CD4-positive, alpha-beta T cell (primary cell): ENCODE data around the gene PLCXD1. TPM values are rescaled to one million over a fixed set of nuclear protein-coding genes. Genes with fewer than 3 reads are reported as not detected.
A peak's percentile ranks its signal among the peaks of the same experiment; 100 is the strongest.
"Not testable (repeated sequence)": the region's sequence is repeated elsewhere in the genome, so short reads cannot be mapped to it uniquely, and the experiment has no call there.

Experiments
- ATAC-seq: fragments of 200-7000 bp; cut with Tn5 transposase; one replicate; pipeline ENCODE4 v1.10.0; 2022; ENCODE audit warnings: mild to moderate bottlenecking; ENCODE audit not compliant: poor library complexity
- CTCF ChIA-PET: fragments of 350-600 bp; sonication (Branson Sonifier 250); formaldehyde crosslinking; loops from one replicate; lab custom pipeline; 2021; ENCODE audit warnings: antibody characterized with exemption, inconsistent platforms; lab: Charles Lee
- POLR2A ChIA-PET: fragments of 350-600 bp; sonication (Branson Sonifier 250); formaldehyde crosslinking; loops from one replicate; lab custom pipeline; 2021; ENCODE audit warnings: antibody characterized with exemption, inconsistent platforms; lab: Charles Lee
- DNase-seq, 14 experiments: peaks; one replicate each; pipeline ENCODE4 v3.0.0-alpha.2; 2013 to 2020; ENCODE audit warnings: mixed read lengths in 2 of 14
- H3K27ac ChIP-seq, 2 donors: one replicate each; pipeline versions ENCODE4 v1.5.1 to v1.7.0; 2013; ENCODE audit warnings: low read length in 2 of 2, low read depth in 1 of 2, mild to moderate bottlenecking in 1 of 2
- H3K27me3 ChIP-seq, 2 experiments: 1 replicate in 1 of 2; 2 replicates in 1 of 2; pipeline versions ENCODE4 v1.6.1 to v1.7.0; 2013; ENCODE audit warnings: low read length in 2 of 2, control low read depth in 1 of 2, mild to moderate bottlenecking in 1 of 2, moderate library complexity in 1 of 2; ENCODE audit not compliant: insufficient read depth in 2 of 2, control insufficient read depth in 1 of 2
- H3K36me3 ChIP-seq: one replicate; pipeline ENCODE4 v1.6.1; 2013; ENCODE audit warnings: low read length, control low read depth; ENCODE audit not compliant: insufficient read depth
- H3K4me1 ChIP-seq: one replicate; pipeline ENCODE4 v1.6.1; 2013; ENCODE audit warnings: low read length, control low read depth; ENCODE audit not compliant: insufficient read depth
- H3K4me3 ChIP-seq: one replicate; pipeline ENCODE4 v1.5.1; 2013; ENCODE audit warnings: mild to moderate bottlenecking, low read length, moderate library complexity
- H3K9me3 ChIP-seq, 2 experiments: 1 replicate in 1 of 2; 2 replicates in 1 of 2; pipeline versions ENCODE4 v1.6.1 to v1.7.0; 2013; ENCODE audit warnings: low read length in 2 of 2, mild to moderate bottlenecking in 2 of 2, control low read depth in 1 of 2, moderate library complexity in 1 of 2; ENCODE audit not compliant: control insufficient read depth in 1 of 2, insufficient read depth in 1 of 2
- H3K27ac Mint-ChIP-seq: one replicate; pipeline ENCODE4 v1.8.0; 2020; ENCODE audit warnings: mixed read lengths
- H3K27me3 Mint-ChIP-seq: one replicate; pipeline ENCODE4 v1.8.0; 2021; ENCODE audit warnings: mixed read lengths
- H3K36me3 Mint-ChIP-seq: one replicate; pipeline ENCODE4 v1.8.0; 2021; ENCODE audit warnings: low read depth, mixed read lengths
- H3K4me1 Mint-ChIP-seq: one replicate; pipeline ENCODE4 v1.8.0; 2021; ENCODE audit warnings: low read depth, mixed read lengths
- H3K4me3 Mint-ChIP-seq: one replicate; pipeline ENCODE4 v1.8.0; 2020; ENCODE audit warnings: mild to moderate bottlenecking, mixed read lengths
- H3K9me3 Mint-ChIP-seq: one replicate; pipeline ENCODE4 v1.8.0; 2020; ENCODE audit warnings: mixed read lengths
- CTCF ChIP-seq: fragments of 200-600 bp; IDR thresholded peaks from one replicate; pipeline ENCODE4 v1.8.0; 2022; ENCODE audit warnings: antibody characterized with exemption, mild to moderate bottlenecking
- intact Hi-C, 2 experiments: fragments of 100-400 bp; cut with DNase I in 1 of 2; cut with micrococcal nuclease in 1 of 2; formaldehyde crosslinking; loops; one replicate each; pipeline versions ENCODE4 v1.15.1 to v1.9.0; 2023 to 2025; cut with DNase I, micrococcal nuclease
- total RNA-seq, 174 experiments: library from RNA in 2 of 174; stranded (reverse) in 2 of 174; gene quantifications; one replicate each; pipeline ENCODE4 v1.2.3 and lab custom pipeline; 2021 to 2026

Gene PLCXD1
- total RNA-seq, 2 experiments from 2014 or later, result 33.0 to 35.8 TPM

GRCh38 chrX:275967-276580, 5.1 kb upstream of the PLCXD1 start:
- no peaks in the 10 kb centered on the region for H3K27me3 Mint-ChIP-seq
- H3K9me3 Mint-ChIP-seq, result no peaks in the 10 kb centered on the region
- H3K27ac Mint-ChIP-seq, result no peak overlapping the region
- CTCF ChIA-PET, result no interaction called here
- intact Hi-C loops, result no loop called here
- H3K36me3 ChIP-seq, result no peaks in the 10 kb centered on the region
- POLR2A ChIA-PET, result no interaction called here
- peaks cover 29% of the 10 kb centered on the region for H3K4me1 ChIP-seq
- H3K27me3 ChIP-seq, result peaks cover 0 to 4% of the 10 kb centered on the region in 2 experiments
- no peaks in the 10 kb centered on the region for H3K36me3 Mint-ChIP-seq
- ATAC-seq (peak; percentile 59), DNase-seq (peak in 10 of 14 experiments; percentile 21 to 68 (median 48))
- peak overlapping the region; percentile 65 for H3K4me3 ChIP-seq
- no peak for TF ChIP-seq CTCF
- H3K4me1 Mint-ChIP-seq, result peaks cover 12% of the 10 kb centered on the region
- H3K27ac ChIP-seq, result no peak overlapping the region
- H3K9me3 ChIP-seq, result no peaks in the 10 kb centered on the region
- peak overlapping the region; percentile 83 for H3K4me3 Mint-ChIP-seq

GRCh38 chrX:276581-277201, 4.5 kb upstream of the PLCXD1 start:
- Mint-ChIP-seq H3K36me3 (no peaks in the 10 kb centered on the region), H3K4me1 (peaks cover 18% of the 10 kb centered on the region), H3K4me3 (peak overlapping the region; percentile 83), H3K9me3 (no peaks in the 10 kb centered on the region), H3K27me3 (no peaks in the 10 kb centered on the region), H3K27ac (no peak overlapping the region)
- ChIA-PET CTCF (no interaction called here), POLR2A (no interaction called here)
- Histone ChIP-seq H3K9me3 (no peaks in the 10 kb centered on the region), H3K27me3 (peaks cover 0 to 4% of the 10 kb centered on the region in 2 experiments), H3K27ac (no peak overlapping the region), H3K4me1 (peaks cover 32% of the 10 kb centered on the region), H3K4me3 (peak overlapping the region; percentile 65), H3K36me3 (no peaks in the 10 kb centered on the region)
- peak; percentile 41 for ATAC-seq
- TF ChIP-seq CTCF, result no peak
- DNase-seq, result peak in 4 of 14 experiments; percentile 17 to 56 (median 30)
- intact Hi-C loops, result no loop called here

GRCh38 chrX:279757-280604, 1.2 kb upstream of the PLCXD1 start:
- H3K9me3 Mint-ChIP-seq, POLR2A ChIA-PET, H3K36me3 Mint-ChIP-seq, H3K27me3 Mint-ChIP-seq, H3K27me3 ChIP-seq, H3K9me3 ChIP-seq, H3K27ac ChIP-seq, CTCF ChIA-PET, H3K36me3 ChIP-seq, H3K4me3 ChIP-seq, ATAC-seq: not testable (repeated sequence)
- peak in 1 of 14 experiments; percentile 9 for DNase-seq
- Mint-ChIP-seq H3K27ac (peak overlapping the region; percentile 10), H3K4me1 (peaks cover 23% of the 10 kb centered on the region), H3K4me3 (peak overlapping the region; percentile 68)
- peaks cover 43% of the 10 kb centered on the region for H3K4me1 ChIP-seq
- intact Hi-C loops, result loop anchor here in 1 of 2 experiments (5.0 kb wide), 2 partner anchors 107 to 1277 kb away; partner anchors contain the start of gene PPP2R3B

- peaks cover 28% of the 10 kb centered on the region for H3K4me1 Mint-ChIP-seq
- ATAC-seq, POLR2A ChIA-PET, H3K4me3 Mint-ChIP-seq, H3K9me3 ChIP-seq, H3K4me3 ChIP-seq, H3K27ac Mint-ChIP-seq, H3K27me3 Mint-ChIP-seq, H3K9me3 Mint-ChIP-seq, H3K27me3 ChIP-seq, DNase-seq, H3K36me3 ChIP-seq, CTCF ChIA-PET, H3K27ac ChIP-seq: not testable (repeated sequence)
- peaks cover 36% of the 10 kb centered on the region for H3K4me1 ChIP-seq
- intact Hi-C loops, result loop anchor here in 1 of 2 experiments (5.0 kb wide), 2 partner anchors 107 to 1277 kb away; partner anchors contain the start of gene PPP2R3B
- peaks cover 16% of the 10 kb centered on the region for H3K36me3 Mint-ChIP-seq
Measured at GRCh38 chrX:280722-281121, 459 bp upstream of the PLCXD1 start.

GRCh38 chrX:282000-282681, 960 bp downstream of the PLCXD1 start:
- H3K9me3 ChIP-seq, CTCF ChIA-PET, H3K27me3 Mint-ChIP-seq, H3K27ac ChIP-seq, H3K4me3 ChIP-seq, H3K27me3 ChIP-seq, ATAC-seq, POLR2A ChIA-PET, DNase-seq, H3K9me3 Mint-ChIP-seq, H3K36me3 ChIP-seq: not testable (repeated sequence)
- H3K27ac Mint-ChIP-seq, result peak overlapping the region; percentile 81
- peaks cover 28% of the 10 kb centered on the region for H3K36me3 Mint-ChIP-seq
- intact Hi-C loops, result loop anchor here (2.0 to 5.0 kb wide), 3 partner anchors 37 to 1275 kb away; partner anchors contain the start of genes GTPBP6 (in 1 of the 2) and PPP2R3B (in 1 of the 2)
- H3K4me1 ChIP-seq, result peaks cover 23% of the 10 kb centered on the region
- H3K4me3 Mint-ChIP-seq, result peak overlapping the region; percentile 85
- H3K4me1 Mint-ChIP-seq, result peaks cover 28% of the 10 kb centered on the region
